CD8-positive, alpha-beta memory T cell (primary cell): ENCODE measurements around the gene ONECUT3. TPM values are rescaled to one million over a fixed set of nuclear protein-coding genes. Genes with fewer than 3 reads are reported as not detected.

Source experiments
- CTCF ChIA-PET: fragments of 350-600 bp; sonication (Branson Sonifier 250); formaldehyde crosslinking; loops from one replicate; lab custom pipeline; 2021; ENCODE audit warnings: antibody characterized with exemption; lab: Charles Lee
- POLR2A ChIA-PET: fragments of 350-600 bp; sonication (Branson Sonifier 250); formaldehyde crosslinking; loops from one replicate; lab custom pipeline; 2021; ENCODE audit warnings: antibody characterized with exemption; lab: Charles Lee
- DNase-seq, 5 donors: peaks; one replicate each; pipeline versions ENCODE4 v3.0.0 to v3.0.0-alpha.2; 2020 to 2022; ENCODE audit warnings: mixed read lengths in 1 of 5
- H3K27ac ChIP-seq: one replicate; pipeline ENCODE4 v1.7.0; 2013; ENCODE audit warnings: low read depth, mild to moderate bottlenecking, low read length, moderate library complexity
- H3K27me3 ChIP-seq: 2 replicates; pipeline ENCODE4 v1.7.0; 2013; ENCODE audit warnings: low read length, mild to moderate bottlenecking; ENCODE audit not compliant: insufficient read depth, poor library complexity, severe bottlenecking
- H3K36me3 ChIP-seq: 2 replicates; pipeline ENCODE4 v1.7.0; 2013; ENCODE audit warnings: mild to moderate bottlenecking, low read length, moderate library complexity; ENCODE audit not compliant: insufficient read depth
- H3K4me1 ChIP-seq: 2 replicates; pipeline ENCODE4 v1.7.0; 2013; ENCODE audit warnings: mild to moderate bottlenecking, low read length, moderate library complexity; ENCODE audit not compliant: insufficient read depth
- H3K4me3 ChIP-seq: 2 replicates; pipeline ENCODE4 v1.7.0; 2013; ENCODE audit warnings: mild to moderate bottlenecking, low read length
- H3K9me3 ChIP-seq: 2 replicates; pipeline ENCODE4 v1.7.0; 2013; ENCODE audit warnings: mild to moderate bottlenecking, low read length
- H3K27ac Mint-ChIP-seq, 8 donors: one replicate each; pipeline ENCODE4 v1.8.0; 2020 to 2021; ENCODE audit warnings: mixed read lengths in 8 of 8, mild to moderate bottlenecking in 6 of 8, inconsistent platforms in 3 of 8, moderate library complexity in 3 of 8
- H3K27me3 Mint-ChIP-seq, 2 donors: one replicate each; pipeline ENCODE4 v1.8.0; 2020 to 2021; ENCODE audit warnings: mixed read lengths in 2 of 2, mild to moderate bottlenecking in 1 of 2, moderate library complexity in 1 of 2
- H3K36me3 Mint-ChIP-seq, 3 donors: one replicate each; pipeline ENCODE4 v1.8.0; 2020 to 2021; ENCODE audit warnings: mixed read lengths in 3 of 3, inconsistent platforms in 1 of 3, mild to moderate bottlenecking in 1 of 3
- H3K4me1 Mint-ChIP-seq, 3 donors: one replicate each; pipeline ENCODE4 v1.8.0; 2020 to 2021; ENCODE audit warnings: mixed read lengths in 3 of 3, inconsistent platforms in 1 of 3, mild to moderate bottlenecking in 1 of 3
- H3K4me3 Mint-ChIP-seq, 7 donors: one replicate each; pipeline ENCODE4 v1.8.0; 2020 to 2021; ENCODE audit warnings: mixed read lengths in 7 of 7, mild to moderate bottlenecking in 6 of 7, moderate library complexity in 4 of 7, inconsistent platforms in 2 of 7
- H3K9me3 Mint-ChIP-seq, 5 donors: one replicate each; pipeline ENCODE4 v1.8.0; 2020 to 2022; ENCODE audit warnings: mixed read lengths in 5 of 5, mild to moderate bottlenecking in 3 of 5, moderate library complexity in 2 of 5, inconsistent platforms in 1 of 5
- polyA plus RNA-seq: library from polyadenylated mRNA; unstranded; fragments of 300-500 nt; fragmentation: Illumina TruSeq; gene quantifications from one replicate; pipeline ENCODE4 v1.2.3, GENCODE V29; 2021
- total RNA-seq, 2 experiments: library from RNA; stranded (reverse); gene quantifications; one replicate each; pipeline ENCODE4 v1.2.3, GENCODE V29; 2021

Gene ONECUT3
- total and polyA plus RNA-seq, 3 experiments from 2014 or later, result not detected

GRCh38 chr19:1824252-1824622 lies 70.9 kb downstream of the ONECUT3 start:
- ChIA-PET CTCF (interaction anchor here (1.1 to 4.7 kb wide), 3 partner anchors 14 to 30 kb away, joined by 3 to 28 read pairs (median 6); no protein-coding TSS in a partner anchor), POLR2A (no interaction called here)
- Mint-ChIP-seq H3K36me3 (peaks cover 3 to 55% (median 8%) of the 10 kb centered on the region in 3 donors), H3K9me3 (no peaks in the 10 kb centered on the region), H3K4me3 (peak overlapping the region in 1 of 7 donors; percentile 9), H3K27me3 (no peaks in the 10 kb centered on the region), H3K4me1 (peaks cover 0 to 5% (median 4%) of the 10 kb centered on the region in 3 donors), H3K27ac (no peak overlapping the region)
- H3K27ac ChIP-seq, result no peak overlapping the region
- no peak overlapping the region for H3K4me3 ChIP-seq
- peaks cover 9% of the 10 kb centered on the region for H3K4me1 ChIP-seq
- no peaks in the 10 kb centered on the region for H3K27me3 ChIP-seq
- no peak for DNase-seq
- H3K9me3 ChIP-seq, result no peaks in the 10 kb centered on the region
- H3K36me3 ChIP-seq, result peaks cover 9% of the 10 kb centered on the region

- no peaks in the 10 kb centered on the region for H3K9me3 ChIP-seq
- peaks cover 3% of the 10 kb centered on the region for H3K36me3 ChIP-seq
- Mint-ChIP-seq H3K27me3 (peaks cover 0 to 2% of the 10 kb centered on the region in 2 donors), H3K4me3 (no peak overlapping the region), H3K9me3 (no peaks in the 10 kb centered on the region), H3K27ac (no peak overlapping the region), H3K36me3 (peaks cover 2 to 55% (median 4%) of the 10 kb centered on the region in 3 donors), H3K4me1 (peaks cover 0 to 11% (median 4%) of the 10 kb centered on the region in 3 donors)
- H3K4me1 ChIP-seq, result peaks cover 9% of the 10 kb centered on the region
- peak; percentile 59 to 84 (median 70) for DNase-seq
- POLR2A ChIA-PET, result no interaction called here
- H3K27me3 ChIP-seq, result no peaks in the 10 kb centered on the region
- CTCF ChIA-PET, result interaction anchor here (0.6 to 4.7 kb wide), 34 partner anchors 9 to 320 kb away, joined by 3 to 36 read pairs (median 4); partner anchors contain the start of gene UQCR11
- H3K27ac ChIP-seq, result peak overlapping the region; percentile 51
- no peak overlapping the region for H3K4me3 ChIP-seq
These were observed 72.7 kb downstream of the ONECUT3 start for GRCh38 chr19:1825909-1826556.

- Mint-ChIP-seq H3K36me3 (peaks cover 2 to 53% (median 4%) of the 10 kb centered on the region in 3 donors), H3K27ac (no peak overlapping the region), H3K9me3 (peaks cover 0 to 2% (median 0%) of the 10 kb centered on the region in 5 donors), H3K4me1 (peaks cover 0 to 11% (median 4%) of the 10 kb centered on the region in 3 donors), H3K4me3 (no peak overlapping the region), H3K27me3 (peaks cover 0 to 2% of the 10 kb centered on the region in 2 donors)
- no peak for DNase-seq
- Histone ChIP-seq H3K4me3 (no peak overlapping the region), H3K27me3 (no peaks in the 10 kb centered on the region), H3K4me1 (peaks cover 9% of the 10 kb centered on the region), H3K36me3 (peaks cover 3% of the 10 kb centered on the region), H3K9me3 (no peaks in the 10 kb centered on the region), H3K27ac (peak overlapping the region; percentile 51)
- ChIA-PET CTCF (interaction anchor here (0.6 to 4.7 kb wide), 31 partner anchors 11 to 321 kb away, joined by 3 to 36 read pairs (median 4); partner anchors contain the start of gene UQCR11), POLR2A (no interaction called here)
These were observed 73.5 kb downstream of the ONECUT3 start for GRCh38 chr19:1826557-1827521.

GRCh38 chr19:1827566-1828278 lies 74.4 kb downstream of the ONECUT3 start:
- H3K4me1 ChIP-seq, result peaks cover 9% of the 10 kb centered on the region
- no peaks in the 10 kb centered on the region for H3K27me3 ChIP-seq
- DNase-seq, result no peak
- peaks cover 0 to 2% of the 10 kb centered on the region in 2 donors for H3K27me3 Mint-ChIP-seq
- no peak overlapping the region for H3K4me3 ChIP-seq
- H3K9me3 ChIP-seq, result no peaks in the 10 kb centered on the region
- CTCF ChIA-PET, result interaction anchor here (3.8 to 4.7 kb wide), 2 partner anchors 11 to 33 kb away, joined by 16 to 28 read pairs; no protein-coding TSS in a partner anchor
- peaks cover 0 to 11% (median 4%) of the 10 kb centered on the region in 3 donors for H3K4me1 Mint-ChIP-seq
- H3K27ac ChIP-seq, result no peak overlapping the region
- H3K36me3 ChIP-seq, result peaks cover 3% of the 10 kb centered on the region
- POLR2A ChIA-PET, result interaction anchor here (0.5 kb wide), 1 partner anchor 379 kb away, joined by 3 read pairs; no protein-coding TSS in a partner anchor
- peaks cover 0 to 2% (median 0%) of the 10 kb centered on the region in 5 donors for H3K9me3 Mint-ChIP-seq
- H3K27ac Mint-ChIP-seq, result no peak overlapping the region
- H3K36me3 Mint-ChIP-seq, result peaks cover 2 to 46% (median 4%) of the 10 kb centered on the region in 3 donors
- no peak overlapping the region for H3K4me3 Mint-ChIP-seq

- Mint-ChIP-seq H3K4me3 (no peak overlapping the region), H3K27ac (peak overlapping the region in 1 of 8 donors; percentile 89), H3K36me3 (peaks cover 2 to 44% (median 4%) of the 10 kb centered on the region in 3 donors), H3K4me1 (peaks cover 0 to 15% (median 6%) of the 10 kb centered on the region in 3 donors), H3K27me3 (peaks cover 0 to 2% of the 10 kb centered on the region in 2 donors), H3K9me3 (peaks cover 0 to 2% (median 0%) of the 10 kb centered on the region in 5 donors)
- H3K27me3 ChIP-seq, result no peaks in the 10 kb centered on the region
- peaks cover 9% of the 10 kb centered on the region for H3K4me1 ChIP-seq
- ChIA-PET POLR2A (no interaction called here), CTCF (interaction anchor here (3.8 to 4.7 kb wide), 2 partner anchors 10 to 34 kb away, joined by 16 to 28 read pairs; no protein-coding TSS in a partner anchor)
- no peak for DNase-seq
- peaks cover 3% of the 10 kb centered on the region for H3K36me3 ChIP-seq
- no peak overlapping the region for H3K27ac ChIP-seq
- H3K9me3 ChIP-seq, result no peaks in the 10 kb centered on the region
- no peak overlapping the region for H3K4me3 ChIP-seq
These were observed 75.3 kb downstream of the ONECUT3 start for GRCh38 chr19:1828279-1829238.

- Histone ChIP-seq H3K27ac (no peak overlapping the region), H3K36me3 (peaks cover 3% of the 10 kb centered on the region), H3K4me1 (peaks cover 9% of the 10 kb centered on the region), H3K4me3 (no peak overlapping the region), H3K9me3 (no peaks in the 10 kb centered on the region), H3K27me3 (no peaks in the 10 kb centered on the region)
- Mint-ChIP-seq H3K9me3 (peaks cover 0 to 2% (median 0%) of the 10 kb centered on the region in 5 donors), H3K4me3 (no peak overlapping the region), H3K27ac (no peak overlapping the region), H3K4me1 (peaks cover 0 to 20% (median 9%) of the 10 kb centered on the region in 3 donors), H3K36me3 (peaks cover 2 to 38% (median 4%) of the 10 kb centered on the region in 3 donors), H3K27me3 (peaks cover 0 to 2% of the 10 kb centered on the region in 2 donors)
- CTCF ChIA-PET, result interaction anchor here (1.8 to 3.8 kb wide), 2 partner anchors 8 to 19 kb away, joined by 4 to 16 read pairs; no protein-coding TSS in a partner anchor
- POLR2A ChIA-PET, result no interaction called here
- no peak for DNase-seq
These were observed 76.7 kb downstream of the ONECUT3 start for GRCh38 chr19:1829958-1830357.
